A549 treated with Mapracorat at 1 μM for 4 hours (cell line): ENCODE measurements around the gene GPATCH2L. TPM values are rescaled to one million over a fixed set of nuclear protein-coding genes. Genes with fewer than 3 reads are reported as not detected.

Source experiments
- total RNA-seq: library from RNA; stranded (reverse); fragments of 200-300 nt; extraction: Qiagen RNA extraction; gene quantifications from 5 replicates; pipeline ENCODE4 v1.2.3, GENCODE V29; 2022

GPATCH2L gene
- total RNA-seq = 15.1 to 23.3 TPM (median 21.1 TPM) in 5 replicates

DNA sequence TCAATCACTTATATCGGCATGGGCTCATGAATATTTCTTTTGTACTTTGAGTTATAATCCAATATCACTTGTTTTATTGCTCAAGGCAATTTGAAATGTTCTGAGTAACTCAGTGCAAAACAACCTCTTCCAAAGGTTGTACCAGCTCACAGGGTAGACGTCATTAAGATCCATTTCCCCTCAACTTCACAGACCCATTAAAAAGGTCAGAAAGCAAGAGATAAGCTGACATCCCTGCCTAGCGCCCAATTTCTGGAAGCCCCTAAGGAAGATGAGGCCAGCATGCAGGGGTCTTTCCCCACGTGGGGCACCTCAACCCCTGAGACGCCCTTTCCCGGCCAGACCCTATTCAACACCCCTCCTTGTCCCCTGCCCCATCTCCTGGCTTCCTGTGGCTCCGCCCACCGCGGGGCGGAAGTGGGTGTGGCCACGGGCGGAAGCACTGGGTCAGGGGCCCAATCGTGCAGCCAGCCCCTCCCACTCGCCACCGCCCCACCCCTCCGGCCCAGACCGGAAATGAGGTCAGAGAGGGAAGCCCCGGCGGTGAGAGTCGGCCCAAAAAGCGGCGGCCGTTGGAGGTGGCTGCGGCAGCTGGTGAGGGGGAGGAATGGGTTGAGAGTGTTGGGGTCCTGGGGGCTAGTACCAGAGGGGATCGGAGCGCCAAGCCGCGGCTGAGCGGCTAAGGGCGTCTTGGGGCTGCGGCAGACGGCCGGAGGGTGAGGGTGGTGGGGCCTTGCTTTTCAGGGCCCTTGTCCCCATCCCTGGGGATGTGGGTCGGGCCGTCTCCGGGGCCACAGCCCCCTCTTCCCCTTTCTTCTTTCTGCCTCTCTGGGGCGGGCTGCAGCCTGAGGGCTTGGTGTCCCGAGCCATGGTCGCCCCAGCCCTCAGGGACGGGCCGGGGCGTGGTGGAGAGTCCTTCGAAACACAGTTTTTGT, at the start of gene GPATCH2L:
Gene GPATCH2L, plus strand, starts transcription at position 525 of the 935 bp plus-strand sequence. CDS start 2,442 bp downstream, outside the sequence.

Other genes starting within 250 kb of the GPATCH2L start
- gene TGFB3, start 169.9 kb upstream of the GPATCH2L start, total RNA-seq = 0.43 to 0.94 TPM (median 0.65 TPM) in 5 replicates
- 36.3 to 41.9 TPM (median 38.0 TPM) in 5 replicates for gene IFT43, start 166.2 kb upstream of the GPATCH2L start, total RNA-seq
- gene ESRRB, start 224.2 kb downstream of the GPATCH2L start, total RNA-seq = 0.17 to 0.31 TPM (median 0.29 TPM) in 5 replicates